ENCODE results near the gene PPP2R5C. TPM values are rescaled to one million over a fixed set of nuclear protein-coding genes. Genes with fewer than 3 reads are reported as not detected.

Gene PPP2R5C
- total RNA-seq, 1 experiment from 2014 or later: 93.0 TPM

- no peak overlapping the region for H2BK5ac ChIP-seq (ENCODE audit: insufficient read length, low read length)
- no peak overlapping the region for H4K5ac ChIP-seq (ENCODE audit: insufficient read length, low read depth, low read length)
- Mint-ChIP-seq H3K27me3 (ENCODE audit: low read depth) (no peaks in the 10 kb centered on the region; the same call in 1 of the 2 replicates), H3K9me3 (no peaks in the 10 kb centered on the region), H3K4me1 (peaks cover 20 to 26% of the 10 kb centered on the region in 2 experiments), H3K27ac (no peak overlapping the region), H3K4me3 (no peak overlapping the region), H3K36me3 (ENCODE audit: insufficient read depth in 1 of 3, low read depth in 3 of 3) (peaks cover 4 to 36% (median 34%) of the 10 kb centered on the region in 3 experiments; a peak in 6 of 7 replicates)
- no peak overlapping the region for H2AK5ac ChIP-seq (ENCODE audit: insufficient read length, low read length)
- H2BK15ac ChIP-seq (ENCODE audit: low read depth, low read length): no peak overlapping the region
- no peak overlapping the region for H3K23ac ChIP-seq (ENCODE audit: insufficient read length, low read depth, low read length)
- no peaks in the 10 kb centered on the region for H3K23me2 ChIP-seq (ENCODE audit: insufficient read length, low read depth, low read length, poor library complexity, severe bottlenecking)
- H3K4me2 ChIP-seq (ENCODE audit: insufficient read depth, insufficient read length, low read length): no peak overlapping the region
- no peak overlapping the region for H3K18ac ChIP-seq (ENCODE audit: insufficient read length, low read depth, low read length)
- no peak overlapping the region for H2BK120ac ChIP-seq (ENCODE audit: low read depth, low read length, poor library complexity, severe bottlenecking)
- no peak overlapping the region for H4K8ac ChIP-seq (replicated peaks; ENCODE audit: insufficient read length, low read depth, low read length)
- WGBS (ENCODE audit: extremely low coverage, insufficient read length, low lambda C conversion rate): no CpG with 5 or more reads among the region's 13 CpGs
- no peak overlapping the region for H3K14ac ChIP-seq (ENCODE audit: insufficient read depth, low read length)
- TF ChIP-seq CTCF (conservative IDR thresholded peaks at IDR 0.05): no peak
- no peak for DNase-seq
- no peaks in the 10 kb centered on the region for H4K20me1 ChIP-seq (ENCODE audit: control insufficient read depth, insufficient read depth, insufficient read length)
- H3T11ph ChIP-seq (ENCODE audit: low read length): no peak overlapping the region
- H4K91ac ChIP-seq (ENCODE audit: insufficient read length, low read depth, low read length): no peak overlapping the region
- no peaks in the 10 kb centered on the region for H3K79me2 ChIP-seq (ENCODE audit: insufficient read depth, low read length)
- no peak overlapping the region for H3K56ac ChIP-seq (ENCODE audit: insufficient read length, low read depth, low read length)
- no peak overlapping the region for H2AFZ ChIP-seq (ENCODE audit: low read length)
- peaks cover 4% of the 10 kb centered on the region; the same call in 1 of the 2 replicates for H3K4me1 ChIP-seq (ENCODE audit: insufficient read depth, low read length)
- no peak overlapping the region for H3K27ac ChIP-seq (ENCODE audit: insufficient read length, low read depth, low read length)
- H3K4ac ChIP-seq (ENCODE audit: low read depth, low read length): no peak overlapping the region
- no peaks in the 10 kb centered on the region for H3K27me3 ChIP-seq (ENCODE audit: insufficient read depth, low read length)
- H3K9me3 ChIP-seq (ENCODE audit: control insufficient read depth, low read depth, low read length): no peaks in the 10 kb centered on the region
- H2BK20ac ChIP-seq (ENCODE audit: low read depth, low read length, poor library complexity, severe bottlenecking): no peak overlapping the region
- H3K79me1 ChIP-seq (ENCODE audit: insufficient read depth, low read depth, low read length, poor library complexity, severe bottlenecking): no peaks in the 10 kb centered on the region
- no peak overlapping the region for H2BK12ac ChIP-seq (ENCODE audit: insufficient read length, low read depth, low read length)
- no peak overlapping the region for H3K9ac ChIP-seq (ENCODE audit: extremely low read depth, insufficient read length, low read length)
Observed at GRCh38 chr14:101912841-101913240, 151.3 kb downstream of the PPP2R5C start.
